A172 (cell line): ENCODE data around the gene SPAAR. TPM values are rescaled to one million over a fixed set of nuclear protein-coding genes. Genes with fewer than 3 reads are reported as not detected.
"Not testable (repeated sequence)": the region's sequence is repeated elsewhere in the genome, so short reads cannot be mapped to it uniquely, and the experiment has no call there.

Source experiments
- DNase-seq: peaks from one replicate; pipeline ENCODE4 v3.0.0-alpha.2; 2015; ENCODE audit warnings: low spot score
- total RNA-seq: library from RNA; depleted of rRNA; stranded (reverse); fragments of >200 nt; shearing (Covaris generic); gene quantifications from 2 replicates; pipeline ENCODE4 v1.2.3, GENCODE V29; 2014

SPAAR gene
- total RNA-seq, 1 experiment from 2014 or later, result 0.31 TPM

DNA sequence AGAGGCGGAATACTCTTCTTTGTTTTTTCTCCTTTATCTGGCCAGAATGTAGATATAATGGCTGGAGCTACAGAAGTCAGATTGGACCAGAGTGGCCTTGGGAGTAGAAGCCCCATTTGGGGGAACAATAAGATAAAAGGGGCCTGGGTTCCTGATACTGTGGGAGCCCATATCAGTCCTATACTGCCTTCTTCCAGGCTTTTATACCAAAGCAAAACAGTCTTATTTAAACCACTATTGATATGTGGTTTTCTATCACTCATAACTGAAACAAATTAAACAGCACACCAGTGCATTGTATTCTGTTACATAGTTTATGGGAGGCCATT is 14.3 kb downstream of the SPAAR start:
- no peak for DNase-seq

DNA sequence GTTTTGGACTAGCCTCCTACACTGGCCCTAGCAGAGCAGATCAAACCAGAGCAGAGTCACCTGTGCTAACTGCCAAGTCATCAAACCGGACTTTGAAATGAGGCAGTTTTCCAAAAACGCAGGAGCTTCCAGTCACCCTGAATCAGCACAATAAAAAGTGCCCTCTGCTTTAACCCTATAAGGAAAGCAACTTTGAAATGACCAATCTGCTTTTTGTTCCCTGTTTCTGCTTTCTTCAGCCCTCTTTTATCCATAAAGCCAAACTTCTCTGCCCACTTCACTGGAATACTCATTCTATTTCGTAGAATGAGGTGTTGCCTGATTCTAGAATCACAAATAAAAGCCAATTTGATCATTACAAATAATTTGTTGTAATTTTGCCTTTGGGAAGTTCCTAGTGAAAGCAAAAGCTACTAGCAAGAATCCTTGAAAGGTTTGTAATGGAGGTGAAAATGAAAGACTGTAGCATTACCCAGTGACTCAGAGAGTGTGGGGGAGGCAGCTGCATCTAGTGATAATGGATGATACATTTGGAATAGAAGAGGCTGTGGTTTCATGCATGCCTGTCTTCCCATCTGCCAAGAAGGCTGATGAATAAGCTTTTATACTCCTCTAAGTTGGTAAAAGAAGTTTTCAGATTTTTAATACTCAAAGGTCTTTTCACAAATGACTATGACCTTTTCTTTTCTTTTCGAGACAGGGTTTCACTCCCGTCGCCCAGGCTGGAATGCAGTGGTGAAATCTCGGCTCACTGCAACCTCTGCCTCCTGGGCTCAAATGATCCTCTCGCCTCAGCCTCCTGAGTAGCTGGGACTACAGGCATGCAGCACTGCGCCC is 14.9 kb downstream of the SPAAR start:
- DNase-seq, result peak; percentile 91

DNA sequence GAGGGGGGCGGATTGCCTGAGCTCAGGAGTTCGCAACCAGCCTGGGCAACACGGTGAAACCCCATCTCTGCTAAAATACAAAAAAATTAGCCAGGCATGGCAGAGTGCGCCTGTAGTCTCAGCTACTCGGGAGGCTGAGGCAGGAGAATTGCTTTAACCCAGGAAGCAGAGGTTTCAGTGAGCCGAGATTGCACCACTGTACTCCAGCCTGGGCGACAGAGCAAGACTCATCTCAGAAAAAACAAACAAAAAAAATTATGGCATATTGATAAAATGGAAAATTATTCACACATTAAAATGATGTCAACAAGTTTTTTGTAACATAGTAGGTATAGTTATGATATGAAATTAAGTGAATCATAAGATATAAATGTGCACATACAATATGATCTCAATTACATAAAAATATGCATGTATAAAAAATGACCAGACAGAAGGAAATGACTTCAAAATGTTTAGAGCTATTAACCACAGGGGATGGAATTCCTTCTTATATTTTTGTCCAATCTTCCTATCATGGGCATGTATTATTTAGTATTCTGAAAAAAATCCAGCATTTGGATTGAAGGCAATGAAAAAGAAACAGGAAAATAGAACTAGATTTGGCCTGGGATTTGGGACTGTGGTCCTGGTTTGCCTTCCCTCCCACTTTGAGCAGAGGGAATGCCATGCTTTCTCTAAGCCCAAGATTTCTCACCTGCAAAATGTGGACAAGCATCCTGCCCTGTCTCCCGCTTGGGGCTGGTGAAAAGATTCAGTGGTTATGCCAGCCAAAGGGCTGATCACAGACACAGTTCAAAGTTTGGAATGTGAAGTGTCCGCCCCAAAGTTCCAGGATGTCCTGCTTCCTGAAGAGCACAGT is 19.5 kb downstream of the SPAAR start:
- no peak for DNase-seq

DNA sequence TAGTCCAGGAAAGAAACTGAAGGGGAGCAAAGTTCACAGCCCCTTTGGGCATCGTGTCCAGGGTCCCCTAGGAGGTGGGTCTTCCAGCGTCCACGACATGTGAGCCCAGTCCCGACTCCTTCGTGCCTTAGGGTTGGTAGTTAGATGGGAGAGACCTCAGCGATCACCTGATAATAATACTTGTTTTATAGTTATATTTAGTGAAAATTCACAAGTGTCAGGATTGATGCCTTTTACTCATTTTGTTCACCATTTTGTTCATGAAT is 20.1 kb downstream of the SPAAR start:
- DNase-seq, result no peak

DNA sequence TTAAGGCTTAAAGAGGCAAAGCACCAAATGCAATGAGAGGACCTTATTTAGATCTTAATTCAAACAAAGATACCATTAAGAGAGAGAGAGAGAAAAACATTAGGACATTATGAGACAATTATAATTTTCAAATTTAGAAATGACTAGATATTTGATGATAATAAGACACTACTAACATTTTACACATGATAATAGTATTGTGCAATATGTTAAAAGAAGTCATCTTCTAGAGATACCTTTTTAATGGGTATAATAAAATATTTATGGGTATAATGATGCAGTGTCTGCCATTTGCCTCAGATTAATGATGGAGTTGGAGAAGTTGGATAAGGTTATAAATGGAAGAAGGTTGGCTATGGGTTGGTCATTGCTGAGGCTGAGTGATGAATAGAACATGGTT is 21.2 kb downstream of the SPAAR start:
- DNase-seq, result no peak

DNA sequence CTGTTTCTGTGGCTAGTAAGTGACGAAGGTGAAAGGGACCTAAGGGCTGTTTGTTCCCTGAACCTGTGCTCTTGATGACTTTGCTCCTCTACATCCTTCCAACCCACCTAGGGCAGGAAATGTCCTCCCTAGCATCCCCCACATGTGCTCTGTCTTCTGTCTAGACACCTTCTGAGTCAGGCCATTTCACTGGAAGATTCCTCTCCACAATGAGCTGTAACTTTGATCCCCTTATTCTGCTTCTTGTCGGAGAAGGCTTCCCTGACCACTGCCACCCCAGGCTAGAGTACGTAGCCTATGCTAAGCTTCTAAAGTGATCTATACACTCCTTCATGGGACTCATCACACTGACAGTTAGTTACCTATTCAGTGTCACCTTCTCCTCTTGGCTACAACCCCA is 21.7 kb downstream of the SPAAR start:
- DNase-seq, result no peak

DNA sequence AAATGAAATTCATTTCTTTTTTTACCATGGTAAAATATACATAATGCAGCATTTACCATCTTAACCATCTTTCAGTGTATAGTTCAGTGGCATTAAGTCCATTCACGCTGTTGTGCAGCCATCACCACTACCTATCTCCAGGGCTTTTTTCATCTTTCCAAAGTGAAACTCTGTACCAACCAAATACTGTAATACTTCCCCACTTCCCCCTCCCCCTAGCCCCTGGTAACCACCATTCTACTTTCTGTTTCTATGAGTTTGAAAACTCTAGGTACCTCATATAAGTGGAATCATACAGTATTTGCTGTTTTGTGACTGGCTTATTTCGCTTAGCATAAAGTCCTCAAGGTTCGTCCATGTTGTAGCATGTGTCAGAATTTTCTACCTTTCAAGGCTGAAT is 23.4 kb downstream of the SPAAR start:
- no peak for DNase-seq

DNA sequence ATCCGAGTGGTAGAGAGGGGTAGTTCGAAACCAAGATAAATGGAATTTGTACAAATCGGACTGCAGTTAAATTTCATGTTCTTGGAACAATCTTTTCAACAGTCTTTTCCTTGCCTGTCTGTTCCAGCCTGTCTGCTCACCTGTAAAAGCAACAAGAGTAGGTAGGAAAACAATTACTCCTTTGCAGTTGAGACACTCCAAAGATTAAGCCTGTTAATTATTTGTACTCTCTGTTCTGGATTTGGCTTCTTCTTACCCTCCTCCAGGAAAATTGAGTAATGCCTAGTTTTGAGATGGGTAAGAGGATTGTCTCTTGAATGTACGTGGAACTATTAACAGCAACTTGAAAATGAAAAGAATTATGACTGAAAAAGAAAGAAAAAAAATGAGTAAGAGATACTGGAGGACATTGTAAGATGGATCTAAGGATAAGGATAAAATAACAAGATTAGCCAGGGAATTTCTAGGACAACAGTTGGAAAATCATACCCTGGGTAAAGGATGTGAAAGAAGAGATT is 24.3 kb downstream of the SPAAR start:
- no peak for DNase-seq

DNA sequence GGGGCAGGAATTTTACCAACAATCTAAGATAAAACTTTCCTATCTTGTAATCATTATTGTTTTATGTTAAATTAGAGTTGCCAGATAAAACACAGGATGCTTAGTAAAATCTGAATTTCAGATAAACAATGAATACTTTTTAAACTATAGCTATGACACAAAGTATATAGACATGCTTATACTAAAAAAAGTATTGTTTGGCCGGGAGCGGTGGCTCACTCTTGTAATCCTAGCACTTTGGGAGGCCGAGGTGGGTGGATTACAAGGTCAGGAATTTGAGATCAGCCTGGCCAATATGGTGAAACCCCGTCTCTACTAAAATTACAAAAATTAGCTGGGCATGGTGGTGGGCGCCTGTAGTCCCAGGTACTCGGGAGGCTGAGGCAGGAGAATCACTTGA is 24.8 kb downstream of the SPAAR start:
- not testable (repeated sequence) for DNase-seq

DNA sequence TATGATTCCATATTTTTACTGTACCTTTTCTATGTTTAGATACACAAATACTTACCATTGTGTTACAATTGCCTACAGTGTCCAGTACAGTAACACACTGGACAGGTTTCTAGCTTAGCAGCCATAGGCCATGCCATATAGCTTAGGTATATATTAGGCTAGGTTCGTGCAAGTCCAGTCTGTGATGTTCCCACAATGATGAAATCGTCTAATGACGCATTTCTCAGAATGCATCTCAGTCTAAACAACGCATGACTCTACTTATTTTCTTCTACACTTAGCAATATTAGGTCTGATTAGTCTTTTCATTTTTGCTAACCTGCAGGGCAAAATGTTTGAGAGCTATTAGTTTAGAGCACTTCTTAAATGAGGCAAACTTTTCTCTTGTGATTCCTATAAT is 26.0 kb downstream of the SPAAR start:
- DNase-seq, result no peak

DNA sequence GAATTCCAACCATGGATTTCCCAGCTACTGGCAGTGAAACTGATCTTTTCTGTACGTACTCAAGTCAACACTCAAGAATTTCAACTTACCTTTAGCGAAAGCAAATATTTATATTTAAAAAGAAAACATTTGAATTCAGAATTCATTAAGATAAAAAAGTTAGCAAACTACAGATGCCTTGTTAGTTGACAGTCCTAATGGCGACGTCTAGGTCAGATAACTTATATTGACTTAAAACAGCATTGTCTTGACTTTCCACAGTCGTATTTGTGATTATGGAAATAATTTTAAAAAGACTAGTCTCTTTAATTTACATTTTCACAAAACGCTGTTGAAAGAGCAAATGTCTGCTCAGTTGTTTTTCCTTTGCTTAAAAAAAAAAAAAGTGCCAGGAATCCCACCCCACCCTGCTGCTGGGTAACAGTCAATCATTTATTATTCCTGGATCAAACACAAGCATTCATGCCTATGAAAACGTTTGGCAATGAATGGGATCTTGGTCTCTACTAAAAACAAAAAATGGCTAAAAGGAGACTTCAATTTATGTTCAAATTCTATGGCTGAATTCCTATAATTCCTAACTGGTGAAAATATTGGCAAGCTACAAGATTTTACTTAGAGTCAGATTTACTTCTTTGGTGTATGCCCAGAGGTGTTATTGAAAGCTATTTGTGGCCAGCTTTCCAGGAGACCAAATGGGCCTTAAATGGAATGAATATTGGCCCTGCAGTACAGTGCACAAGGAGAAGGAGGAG is 26.6 kb downstream of the SPAAR start:
- DNase-seq, result no peak

DNA sequence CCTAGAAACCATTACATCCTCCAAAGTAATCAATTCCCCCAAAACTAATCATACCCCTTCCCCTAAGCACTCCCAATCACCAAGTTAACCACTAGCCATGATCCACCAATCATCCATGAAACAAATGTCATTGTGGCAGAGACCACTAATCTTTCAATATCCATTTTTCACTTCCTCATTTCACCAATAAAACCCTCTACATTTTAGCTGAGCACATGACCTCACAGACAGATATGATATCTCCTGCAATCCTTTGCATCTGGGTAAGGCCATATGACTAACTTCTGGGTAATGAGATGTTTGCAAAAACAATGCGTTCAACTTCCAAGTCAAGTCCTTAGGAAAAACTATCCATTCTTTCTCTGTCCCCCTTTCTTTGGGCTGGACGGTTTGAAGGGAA is 27.9 kb downstream of the SPAAR start:
- DNase-seq, result no peak

DNA sequence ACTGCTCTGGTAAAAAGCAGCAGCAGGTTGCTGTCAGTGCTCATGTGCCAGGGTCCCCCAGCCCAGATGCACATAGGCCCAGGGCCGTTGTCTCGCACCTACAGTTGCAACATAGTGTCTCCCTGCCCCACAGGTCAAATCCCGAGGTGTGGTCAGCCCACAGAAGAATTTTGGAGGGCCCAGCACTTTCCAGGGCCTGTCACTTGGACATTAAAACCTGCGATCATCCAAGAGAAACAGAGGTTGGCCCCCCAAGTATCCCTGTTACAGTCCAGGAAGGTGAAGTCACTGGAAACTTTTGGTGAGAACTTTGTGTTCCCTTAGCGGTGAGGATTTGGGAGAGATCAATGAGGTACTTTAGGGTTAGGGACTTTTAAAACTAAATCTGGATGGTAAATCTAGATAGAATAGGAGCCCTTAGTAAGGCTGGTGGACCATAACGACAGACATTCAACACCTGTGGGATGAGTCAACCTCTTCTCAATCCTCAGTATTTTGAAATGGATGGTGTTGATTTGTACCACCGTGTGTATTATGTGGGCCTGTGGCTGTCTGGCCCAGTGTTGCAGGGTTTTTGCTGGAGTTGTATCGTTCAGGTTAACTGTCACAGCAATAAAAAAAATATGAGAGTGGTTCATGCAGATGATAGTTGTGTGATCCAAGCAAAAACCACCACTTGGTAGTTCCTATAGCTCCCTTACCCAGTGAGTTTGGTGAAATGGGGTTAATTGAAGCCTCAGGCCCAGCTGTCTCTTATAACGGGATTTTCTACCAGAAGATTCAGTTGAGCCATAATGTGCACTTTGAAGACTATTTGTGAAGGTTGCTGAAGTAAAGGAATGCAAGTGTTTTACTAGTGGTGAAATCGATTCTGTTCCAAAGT is 29.4 kb downstream of the SPAAR start:
- no peak for DNase-seq

DNA sequence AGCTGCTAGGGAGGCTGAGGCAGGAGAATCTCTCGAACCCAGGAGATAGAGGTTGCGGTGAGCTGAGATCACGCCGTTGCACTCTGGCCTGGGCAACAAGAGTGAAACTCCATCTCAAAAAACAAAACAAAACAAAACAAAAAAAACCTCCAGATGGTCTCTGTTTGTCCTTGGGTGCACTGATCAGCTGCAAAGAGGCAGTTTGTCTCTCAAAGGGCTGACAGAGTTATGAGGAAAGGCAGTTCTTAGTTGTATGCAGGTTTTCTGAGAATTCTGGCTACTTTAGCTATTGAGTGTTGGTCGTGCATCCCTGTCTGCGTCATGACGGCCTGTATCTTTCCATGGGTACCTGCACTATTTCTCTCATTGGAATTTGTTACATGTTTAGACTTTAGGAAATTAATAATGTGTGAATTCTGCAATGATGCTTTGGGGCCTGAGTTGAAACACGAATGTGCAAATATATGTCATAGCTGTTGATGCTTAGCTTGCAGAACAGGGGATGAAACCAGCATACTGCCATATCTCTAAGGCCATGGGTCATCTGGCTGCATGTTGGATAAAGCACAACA is 30.5 kb downstream of the SPAAR start:
- no peak for DNase-seq

DNA sequence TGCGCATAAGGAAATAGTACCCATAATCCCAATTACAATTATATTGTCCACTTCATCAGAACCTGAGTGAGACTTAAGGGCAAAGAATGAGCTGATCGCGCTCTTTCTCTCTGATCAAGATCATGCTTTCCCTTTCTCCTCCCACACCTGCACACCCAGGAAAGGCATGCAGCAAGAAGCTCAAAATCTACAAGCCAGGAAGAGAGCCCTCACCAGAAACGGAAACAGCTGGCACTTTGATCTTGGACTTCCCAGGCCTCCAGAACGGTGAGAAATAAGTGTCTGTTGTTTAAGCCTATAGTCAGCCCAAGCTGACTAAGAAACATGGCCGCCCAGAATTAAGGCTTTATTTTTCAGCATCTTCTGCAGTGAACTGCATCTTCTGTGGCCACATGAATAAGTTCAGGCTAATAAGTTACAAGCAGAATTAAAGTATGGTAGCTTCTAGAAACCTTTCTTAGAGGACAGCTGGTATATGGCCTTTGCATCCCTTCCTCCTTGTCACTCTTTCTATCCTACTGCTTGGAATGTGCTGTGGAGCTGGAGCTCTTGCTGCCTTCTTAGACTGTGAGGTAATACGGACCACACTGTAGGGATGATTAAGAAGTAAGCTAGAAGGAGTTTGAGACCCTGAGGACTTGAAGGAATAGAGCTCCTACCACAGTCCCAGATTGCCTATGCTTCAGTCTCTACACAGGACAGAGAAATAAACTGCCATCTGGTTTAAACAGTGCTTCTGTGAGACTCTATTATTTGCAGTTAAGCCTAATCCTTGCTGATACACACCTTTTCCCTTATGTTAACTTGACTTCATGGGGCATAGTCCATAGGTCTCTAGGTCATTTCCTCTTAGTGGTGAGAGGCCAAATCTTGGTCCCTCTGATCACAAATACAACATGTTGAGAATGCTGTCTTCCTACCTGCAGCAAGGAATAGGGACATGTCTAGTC is 31.4 kb downstream of the SPAAR start:
- DNase-seq, result no peak

DNA sequence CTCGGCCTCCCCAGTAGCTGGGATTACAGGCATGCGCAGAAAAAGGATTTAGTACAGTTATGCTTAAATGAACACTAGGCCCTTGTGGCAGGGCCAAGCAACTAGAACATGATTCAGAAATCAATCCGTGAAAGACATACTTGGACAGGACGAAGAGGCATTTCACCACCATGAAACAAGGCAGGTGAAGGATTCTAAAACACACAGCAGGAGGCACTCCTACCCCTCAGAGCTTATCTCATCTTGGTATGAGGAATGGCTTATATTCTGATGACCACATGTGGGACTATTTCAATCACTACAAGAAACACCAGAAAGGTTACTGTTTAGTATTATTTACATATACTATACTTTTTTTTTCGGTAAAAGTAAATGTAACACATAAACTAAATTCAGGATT is 33.0 kb downstream of the SPAAR start:
- DNase-seq, result no peak

DNA sequence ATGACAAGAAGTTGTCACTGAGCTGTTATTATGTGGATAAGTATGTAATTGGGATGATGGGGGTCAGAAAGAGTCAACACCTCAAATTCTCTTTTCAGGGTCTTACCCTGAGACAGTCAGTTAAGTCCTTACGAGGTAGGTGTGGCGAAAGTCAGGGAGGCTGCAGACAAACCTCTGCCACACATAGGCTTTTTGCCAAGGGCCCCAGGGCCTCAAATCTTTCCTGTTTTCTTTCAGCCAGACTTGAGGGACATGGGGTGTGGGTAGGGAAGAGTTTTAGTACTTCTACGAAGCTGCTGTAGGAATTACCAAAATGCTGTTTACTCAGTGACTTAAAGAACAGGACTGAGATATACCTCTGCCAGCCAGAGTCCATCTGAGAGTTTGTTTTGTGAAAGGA is 34.9 kb downstream of the SPAAR start:
- DNase-seq, result no peak

DNA sequence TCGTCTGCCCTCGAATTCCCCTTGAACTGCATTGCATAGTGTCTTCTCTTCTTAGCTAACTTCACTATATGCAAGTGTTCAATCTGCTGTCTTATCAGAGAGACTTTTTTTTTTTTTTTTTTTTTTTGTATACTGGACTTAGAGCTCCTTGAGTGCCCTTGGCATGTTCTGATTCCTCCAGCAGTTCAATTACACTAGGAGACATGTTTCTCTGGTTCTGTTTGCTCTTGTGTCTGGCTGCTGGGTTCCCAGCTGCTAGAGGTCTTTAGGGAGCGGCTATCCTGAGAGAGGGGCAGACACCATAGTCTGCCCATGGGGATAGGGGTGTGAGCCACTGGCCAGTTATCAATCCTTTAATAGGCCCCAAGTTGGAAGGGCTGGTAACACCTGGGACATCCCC is 35.6 kb downstream of the SPAAR start:
- DNase-seq, result no peak

DNA sequence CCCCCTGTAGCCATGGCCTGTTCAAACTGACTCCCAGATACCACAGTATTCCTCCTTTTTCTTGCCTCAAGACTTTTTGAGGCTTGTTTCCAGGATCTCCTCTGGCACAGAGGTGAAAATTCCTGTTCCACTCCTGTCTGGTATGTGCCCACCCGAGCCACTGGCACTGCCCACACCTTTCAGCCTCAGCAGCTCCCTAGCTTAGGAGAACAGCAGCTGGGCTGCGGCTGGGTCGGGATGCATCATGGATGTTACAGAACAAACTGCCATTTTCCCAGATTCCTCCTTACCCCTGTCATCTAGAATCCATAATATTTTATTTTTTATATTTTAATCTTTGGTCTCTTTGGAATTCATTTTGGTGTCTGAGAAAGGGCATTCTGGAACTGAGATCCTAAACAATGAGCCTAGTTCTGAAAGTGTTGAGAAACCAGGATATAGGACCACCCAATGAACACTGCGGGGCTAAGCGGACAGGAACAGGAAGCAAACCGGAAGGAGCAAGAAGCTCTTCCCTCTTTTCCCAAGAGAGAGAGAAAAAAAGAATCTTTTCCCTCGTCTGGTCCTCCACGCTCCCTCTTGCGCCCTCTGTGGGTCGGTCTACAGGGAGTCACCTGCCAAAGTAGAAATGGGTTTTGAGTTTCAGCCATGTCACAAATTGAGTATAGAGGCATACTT is 36.2 kb downstream of the SPAAR start:
- DNase-seq, result peak; percentile 86
